ENCODE data around the gene FOXP4. TPM values are rescaled to one million over a fixed set of nuclear protein-coding genes. Genes with fewer than 3 reads are reported as not detected.

Gene FOXP4
- total and polyA plus RNA-seq, 10 donors, result 3.0 to 12.1 (median 6.5) TPM

DNA sequence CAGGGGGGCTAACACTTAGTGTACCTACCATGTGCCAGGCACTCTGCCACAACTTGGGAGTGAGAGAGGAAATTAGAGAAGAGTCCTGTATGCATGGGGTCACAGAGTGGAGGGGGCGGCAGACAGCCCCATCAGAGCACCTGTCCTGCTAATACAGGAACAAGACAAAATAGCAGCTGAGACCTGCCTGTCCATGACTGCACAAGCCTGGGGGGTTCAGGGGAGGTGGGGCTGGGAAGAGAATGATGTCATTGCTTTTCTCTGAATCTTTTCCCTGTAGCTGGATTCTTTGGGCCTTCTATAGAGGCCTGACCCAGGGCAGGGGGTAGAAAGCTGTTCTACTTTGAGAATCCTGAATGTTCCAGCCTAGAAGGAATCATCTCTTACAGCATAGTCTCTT, 37.4 kb downstream of the FOXP4 start:
- DNase-seq, result no peak
- H3K9me3 ChIP-seq, result no peaks in the 10 kb centered on the region
- H3K36me3 ChIP-seq, result peaks cover 0 to 69% (median 3%) of the 10 kb centered on the region in 6 donors
- H3K27me3 ChIP-seq (replicated peaks in 1 of 7), result no peaks in the 10 kb centered on the region
- no peak overlapping the region for H3K27ac ChIP-seq
- intact Hi-C loops (cut with DNase I; ENCODE audit: low total_unique reads), result no loop called here
- no peak overlapping the region for H3K4me3 ChIP-seq
- 88 to 100% (median 92%) methylated on average over 1 of the region's 1 CpG for WGBS, 5 donors
- H3K4me1 ChIP-seq, result peaks cover 0 to 9% (median 3%) of the 10 kb centered on the region in 6 donors
- TF ChIP-seq POLR2AphosphoS5 (IDR thresholded peaks at IDR 0.05) (no peak), CTCF (IDR thresholded peaks at IDR 0.05 in 8 of 11, conservative IDR thresholded peaks at IDR 0.05 in 3 of 11) (no peak), POLR2A (IDR thresholded peaks at IDR 0.05) (no peak)

DNA sequence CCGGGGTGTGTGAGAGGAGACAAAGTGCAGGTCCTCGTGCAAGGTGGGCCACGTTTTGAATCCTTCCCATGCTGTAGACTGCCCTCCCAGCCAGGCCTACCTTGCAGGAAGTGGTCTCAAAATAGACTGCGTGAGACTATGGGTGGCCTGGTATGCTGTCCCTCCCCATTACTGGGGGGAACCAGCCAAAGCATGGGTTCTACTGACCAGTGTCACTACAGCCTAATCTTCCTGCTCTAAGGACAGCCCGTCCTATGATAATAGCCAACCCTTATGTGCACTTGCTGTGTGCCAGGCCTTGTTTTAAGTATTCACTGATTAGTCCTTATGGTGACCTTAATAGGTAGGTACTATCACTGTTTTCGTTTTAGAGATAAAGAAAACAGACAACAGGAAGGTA, 38.0 kb downstream of the FOXP4 start:
- H3K27ac ChIP-seq, result no peak overlapping the region
- intact Hi-C loops (cut with DNase I; ENCODE audit: low total_unique reads), result no loop called here
- peaks cover 0 to 75% (median 7%) of the 10 kb centered on the region in 6 donors for H3K36me3 ChIP-seq
- H3K4me1 ChIP-seq, result peaks cover 0 to 5% (median under 1%) of the 10 kb centered on the region in 6 donors
- WGBS, 5 donors, result 93 to 96% (median 95%) methylated on average over 6 of the region's 6 CpGs
- DNase-seq, result no peak
- H3K9me3 ChIP-seq, result no peaks in the 10 kb centered on the region
- no peak for TF ChIP-seq POLR2A (IDR thresholded peaks at IDR 0.05)
- TF ChIP-seq POLR2AphosphoS5 (IDR thresholded peaks at IDR 0.05), result no peak
- no peak for TF ChIP-seq CTCF (IDR thresholded peaks at IDR 0.05 in 8 of 11, conservative IDR thresholded peaks at IDR 0.05 in 3 of 11)
- no peak overlapping the region for H3K4me3 ChIP-seq
- no peaks in the 10 kb centered on the region for H3K27me3 ChIP-seq (replicated peaks in 1 of 7)

- no peak for TF ChIP-seq POLR2A (IDR thresholded peaks at IDR 0.05)
- TF ChIP-seq POLR2AphosphoS5 (IDR thresholded peaks at IDR 0.05), result no peak
- TF ChIP-seq CTCF (IDR thresholded peaks at IDR 0.05 in 8 of 11, conservative IDR thresholded peaks at IDR 0.05 in 3 of 11), result no peak
- H3K9me3 ChIP-seq, result no peaks in the 10 kb centered on the region
- DNase-seq, result no peak
- peaks cover 0 to 81% (median 9%) of the 10 kb centered on the region in 6 donors for H3K36me3 ChIP-seq
- 87 to 94% (median 90%) methylated on average over 2 to 11 of the region's 11 CpGs for WGBS, 5 donors
- no peak overlapping the region for H3K4me3 ChIP-seq
- H3K27ac ChIP-seq, result no peak overlapping the region
- no peaks in the 10 kb centered on the region for H3K27me3 ChIP-seq (replicated peaks in 1 of 7)
- H3K4me1 ChIP-seq, result peaks cover 0 to 5% (median 0%) of the 10 kb centered on the region in 6 donors
- intact Hi-C loops (cut with DNase I; ENCODE audit: low total_unique reads), result no loop called here
Measured at GRCh38 chr6:41584668-41585205, 38.6 kb downstream of the FOXP4 start.

- no peak for TF ChIP-seq POLR2A (IDR thresholded peaks at IDR 0.05)
- TF ChIP-seq POLR2AphosphoS5 (IDR thresholded peaks at IDR 0.05), result no peak
- no peak for TF ChIP-seq CTCF (IDR thresholded peaks at IDR 0.05 in 8 of 11, conservative IDR thresholded peaks at IDR 0.05 in 3 of 11)
- Histone ChIP-seq H3K9me3 (no peaks in the 10 kb centered on the region), H3K27me3 (replicated peaks in 1 of 7) (no peaks in the 10 kb centered on the region), H3K4me1 (peaks cover 0 to 5% (median 0%) of the 10 kb centered on the region in 6 donors), H3K4me3 (no peak overlapping the region), H3K27ac (no peak overlapping the region), H3K36me3 (peaks cover 0 to 83% (median 13%) of the 10 kb centered on the region in 6 donors)
- 69 to 83% (median 74%) methylated on average over 9 of the region's 9 CpGs for WGBS, 5 donors
- intact Hi-C loops (cut with DNase I; ENCODE audit: low total_unique reads), result no loop called here
- no peak for DNase-seq
Measured at GRCh38 chr6:41585605-41586004, 39.4 kb downstream of the FOXP4 start.

All from spleen (tissue), 11 donors.